HS-5 (cell line): ENCODE results near the gene NPDC1.

ENCODE experiments used
- DNase-seq: peaks from one replicate; pipeline ENCODE4 v3.0.0-alpha.2; 2012; ENCODE audit warnings: low read depth

NPDC1 gene

GRCh38 chr9:137056739-137057415, 10.9 kb upstream of the NPDC1 start:
- no peak for DNase-seq

GRCh38 chr9:137055385-137056364, 9.7 kb upstream of the NPDC1 start:
- DNase-seq = no peak

- DNase-seq = no peak
These were observed 9.0 kb upstream of the NPDC1 start for GRCh38 chr9:137054932-137055384.

- DNase-seq = no peak
These were observed 8.3 kb upstream of the NPDC1 start, which contains the start of gene ENTPD2 for GRCh38 chr9:137053944-137054931. Gene ENTPD2 (minus strand): TSS chr9:137054061. CDS start chr9:137053997, 64 bp downstream.

- no peak for DNase-seq
These were observed 7.3 kb upstream of the NPDC1 start for GRCh38 chr9:137052998-137053943.

- DNase-seq = no peak
These were observed 6.3 kb upstream of the NPDC1 start for GRCh38 chr9:137052293-137052692.

- DNase-seq = no peak
These were observed 5.3 kb upstream of the NPDC1 start for GRCh38 chr9:137051145-137051724.

GRCh38 chr9:137050570-137050969, 4.6 kb upstream of the NPDC1 start:
- no peak for DNase-seq

- no peak for DNase-seq
These were observed 3.8 kb upstream of the NPDC1 start for GRCh38 chr9:137049544-137050449.

- DNase-seq = no peak
These were observed 2.9 kb upstream of the NPDC1 start for GRCh38 chr9:137048655-137049543.

- DNase-seq = no peak
These were observed 486 bp downstream of the NPDC1 start for GRCh38 chr9:137045294-137046087.

GRCh38 chr9:137044502-137045177, 1.3 kb downstream of the NPDC1 start:
- no peak for DNase-seq

- DNase-seq = no peak
These were observed 1.9 kb downstream of the NPDC1 start for GRCh38 chr9:137044037-137044436.

GRCh38 chr9:137042751-137043727, 2.9 kb downstream of the NPDC1 start:
- DNase-seq = no peak

- DNase-seq = no peak
These were observed 4.9 kb downstream of the NPDC1 start for GRCh38 chr9:137041124-137041523.
